ENCODE results near the gene DLGAP4.

DNA sequence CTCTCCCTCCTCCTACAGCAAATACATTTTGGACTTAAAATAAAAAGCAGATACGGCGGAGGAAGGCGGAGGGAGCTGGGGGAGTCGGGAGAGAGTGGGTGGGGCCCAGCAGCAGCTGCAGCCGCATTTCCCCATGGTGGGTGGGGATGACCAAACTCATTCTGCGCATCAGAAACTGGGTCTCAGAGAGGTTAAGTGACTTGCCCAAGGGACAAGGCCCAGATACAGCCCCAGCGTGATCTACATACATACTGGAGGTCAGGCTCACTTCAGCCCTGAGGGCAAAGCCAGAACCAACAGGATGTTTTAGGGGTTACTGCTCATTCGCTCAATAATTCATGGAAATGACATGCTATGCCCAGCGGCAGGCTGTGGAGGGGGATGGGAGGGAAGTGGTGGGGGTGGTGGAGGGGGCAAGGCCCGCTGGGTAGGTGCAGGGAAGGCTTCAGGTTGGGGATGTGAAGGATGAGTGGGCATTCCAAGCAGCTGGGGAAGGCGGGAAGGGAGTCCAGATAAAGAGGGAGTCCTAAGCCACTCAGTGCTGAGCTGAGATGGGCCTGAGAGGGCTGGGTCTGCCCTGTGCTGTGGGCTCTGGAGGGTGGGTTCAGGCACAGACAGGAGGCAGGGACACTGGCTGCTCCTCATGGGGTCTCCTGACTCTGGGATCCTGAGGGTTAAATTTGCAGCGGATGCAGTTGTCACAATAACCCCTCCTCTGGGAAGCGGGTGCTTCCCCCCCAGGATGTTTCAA is 31.0 kb downstream of the DLGAP4 start:
- TF ChIP-seq, protein P1, sequence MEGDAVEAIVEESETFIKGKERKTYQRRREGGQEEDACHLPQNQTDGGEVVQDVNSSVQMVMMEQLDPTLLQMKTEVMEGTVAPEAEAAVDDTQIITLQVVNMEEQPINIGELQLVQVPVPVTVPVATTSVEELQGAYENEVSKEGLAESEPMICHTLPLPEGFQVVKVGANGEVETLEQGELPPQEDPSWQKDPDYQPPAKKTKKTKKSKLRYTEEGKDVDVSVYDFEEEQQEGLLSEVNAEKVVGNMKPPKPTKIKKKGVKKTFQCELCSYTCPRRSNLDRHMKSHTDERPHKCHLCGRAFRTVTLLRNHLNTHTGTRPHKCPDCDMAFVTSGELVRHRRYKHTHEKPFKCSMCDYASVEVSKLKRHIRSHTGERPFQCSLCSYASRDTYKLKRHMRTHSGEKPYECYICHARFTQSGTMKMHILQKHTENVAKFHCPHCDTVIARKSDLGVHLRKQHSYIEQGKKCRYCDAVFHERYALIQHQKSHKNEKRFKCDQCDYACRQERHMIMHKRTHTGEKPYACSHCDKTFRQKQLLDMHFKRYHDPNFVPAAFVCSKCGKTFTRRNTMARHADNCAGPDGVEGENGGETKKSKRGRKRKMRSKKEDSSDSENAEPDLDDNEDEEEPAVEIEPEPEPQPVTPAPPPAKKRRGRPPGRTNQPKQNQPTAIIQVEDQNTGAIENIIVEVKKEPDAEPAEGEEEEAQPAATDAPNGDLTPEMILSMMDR (IDR thresholded peaks at IDR 0.05; ENCODE audit: low read depth, low read length, poor library complexity, severe bottlenecking): no peak
- no peak for TF ChIP-seq EZH2phosphoT487 (IDR thresholded peaks at IDR 0.05; ENCODE audit: borderline replicate concordance, low read length)

Measured in DOHH2 (cell line).